ENCODE results near the gene CDIP1. TPM values are rescaled to one million over a fixed set of nuclear protein-coding genes. Genes with fewer than 3 reads are reported as not detected.

CDIP1 gene
- total and polyA plus RNA-seq, 2 experiments from 2014 or later: 39.2 to 57.6 TPM

DNA sequence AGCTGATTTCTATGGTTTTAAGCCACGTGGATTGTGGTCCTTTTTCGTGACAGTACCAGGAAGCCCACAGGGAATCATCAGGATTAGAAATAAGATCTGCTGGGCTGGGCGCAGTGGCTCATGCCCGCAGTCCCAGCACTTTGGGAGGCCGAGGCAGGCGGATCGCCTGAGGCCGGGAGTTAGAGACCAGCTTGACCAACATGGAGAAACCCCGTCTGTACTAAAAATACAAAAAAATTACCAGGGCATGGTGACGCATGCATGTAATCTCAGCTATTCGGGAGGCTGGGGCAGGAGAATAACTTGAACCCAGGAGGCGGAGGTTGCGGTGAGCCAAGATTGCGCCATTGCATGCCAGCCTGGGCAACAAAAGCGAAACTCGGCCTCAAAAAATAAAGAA, 70.7 kb downstream of the CDIP1 start:
- peaks cover 54% of the 10 kb centered on the region for H3K36me3 Mint-ChIP-seq (ENCODE audit: low read depth)
- H3K4me3 ChIP-seq: no peak overlapping the region
- no peak overlapping the region for H3K27ac ChIP-seq (ENCODE audit: low read depth)
- H3K4me1 Mint-ChIP-seq: peaks cover 3% of the 10 kb centered on the region; the same call in 2 of the 3 replicates
- no peak overlapping the region for H3K4me3 Mint-ChIP-seq
- no peaks in the 10 kb centered on the region for H3F3A ChIP-seq (replicated peaks; ENCODE audit: low read depth)
- H3K27me3 ChIP-seq (ENCODE audit: insufficient read depth): no peaks in the 10 kb centered on the region
- no peak overlapping the region for H3K27ac Mint-ChIP-seq
- ATAC-seq (no peak), DNase-seq (ENCODE audit: low spot score) (no peak)
- H4K20me1 ChIP-seq (replicated peaks; ENCODE audit: insufficient read depth): no peaks in the 10 kb centered on the region
- H3K4me2 ChIP-seq: no peak overlapping the region
- H2AFZ ChIP-seq: no peak overlapping the region
- H3K9me2 ChIP-seq (ENCODE audit: insufficient read depth): no peaks in the 10 kb centered on the region
- no peaks in the 10 kb centered on the region for H3K4me1 ChIP-seq (ENCODE audit: insufficient read depth)
- TF ChIP-seq, protein P1, sequence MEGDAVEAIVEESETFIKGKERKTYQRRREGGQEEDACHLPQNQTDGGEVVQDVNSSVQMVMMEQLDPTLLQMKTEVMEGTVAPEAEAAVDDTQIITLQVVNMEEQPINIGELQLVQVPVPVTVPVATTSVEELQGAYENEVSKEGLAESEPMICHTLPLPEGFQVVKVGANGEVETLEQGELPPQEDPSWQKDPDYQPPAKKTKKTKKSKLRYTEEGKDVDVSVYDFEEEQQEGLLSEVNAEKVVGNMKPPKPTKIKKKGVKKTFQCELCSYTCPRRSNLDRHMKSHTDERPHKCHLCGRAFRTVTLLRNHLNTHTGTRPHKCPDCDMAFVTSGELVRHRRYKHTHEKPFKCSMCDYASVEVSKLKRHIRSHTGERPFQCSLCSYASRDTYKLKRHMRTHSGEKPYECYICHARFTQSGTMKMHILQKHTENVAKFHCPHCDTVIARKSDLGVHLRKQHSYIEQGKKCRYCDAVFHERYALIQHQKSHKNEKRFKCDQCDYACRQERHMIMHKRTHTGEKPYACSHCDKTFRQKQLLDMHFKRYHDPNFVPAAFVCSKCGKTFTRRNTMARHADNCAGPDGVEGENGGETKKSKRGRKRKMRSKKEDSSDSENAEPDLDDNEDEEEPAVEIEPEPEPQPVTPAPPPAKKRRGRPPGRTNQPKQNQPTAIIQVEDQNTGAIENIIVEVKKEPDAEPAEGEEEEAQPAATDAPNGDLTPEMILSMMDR (conservative IDR thresholded peaks at IDR 0.05; ENCODE audit: low read depth in 2 of 2): no peak
- TF ChIP-seq JUNB (IDR thresholded peaks at IDR 0.05; ENCODE audit: unreplicated experiment): no peak
- TF ChIP-seq POLR2AphosphoS5 (IDR thresholded peaks at IDR 0.05; ENCODE audit: low read depth): no peak
- TF ChIP-seq REST (IDR thresholded peaks at IDR 0.05; ENCODE audit: unreplicated experiment): no peak
- no peak for TF ChIP-seq EZH2phosphoT487 (IDR thresholded peaks at IDR 0.05; ENCODE audit: unreplicated experiment)
- TF ChIP-seq CREB1 (CRISPR knock-in tag; IDR thresholded peaks at IDR 0.05; ENCODE audit: low read depth): no peak
- TF ChIP-seq NANOG (IDR thresholded peaks at IDR 0.05; ENCODE audit: borderline replicate concordance): no peak
- no peak for TF ChIP-seq ZNF114 (CRISPR knock-in tag; IDR thresholded peaks at IDR 0.05)
- no peak for TF ChIP-seq ETS1 (IDR thresholded peaks at IDR 0.05)
- TF ChIP-seq, protein P2, sequence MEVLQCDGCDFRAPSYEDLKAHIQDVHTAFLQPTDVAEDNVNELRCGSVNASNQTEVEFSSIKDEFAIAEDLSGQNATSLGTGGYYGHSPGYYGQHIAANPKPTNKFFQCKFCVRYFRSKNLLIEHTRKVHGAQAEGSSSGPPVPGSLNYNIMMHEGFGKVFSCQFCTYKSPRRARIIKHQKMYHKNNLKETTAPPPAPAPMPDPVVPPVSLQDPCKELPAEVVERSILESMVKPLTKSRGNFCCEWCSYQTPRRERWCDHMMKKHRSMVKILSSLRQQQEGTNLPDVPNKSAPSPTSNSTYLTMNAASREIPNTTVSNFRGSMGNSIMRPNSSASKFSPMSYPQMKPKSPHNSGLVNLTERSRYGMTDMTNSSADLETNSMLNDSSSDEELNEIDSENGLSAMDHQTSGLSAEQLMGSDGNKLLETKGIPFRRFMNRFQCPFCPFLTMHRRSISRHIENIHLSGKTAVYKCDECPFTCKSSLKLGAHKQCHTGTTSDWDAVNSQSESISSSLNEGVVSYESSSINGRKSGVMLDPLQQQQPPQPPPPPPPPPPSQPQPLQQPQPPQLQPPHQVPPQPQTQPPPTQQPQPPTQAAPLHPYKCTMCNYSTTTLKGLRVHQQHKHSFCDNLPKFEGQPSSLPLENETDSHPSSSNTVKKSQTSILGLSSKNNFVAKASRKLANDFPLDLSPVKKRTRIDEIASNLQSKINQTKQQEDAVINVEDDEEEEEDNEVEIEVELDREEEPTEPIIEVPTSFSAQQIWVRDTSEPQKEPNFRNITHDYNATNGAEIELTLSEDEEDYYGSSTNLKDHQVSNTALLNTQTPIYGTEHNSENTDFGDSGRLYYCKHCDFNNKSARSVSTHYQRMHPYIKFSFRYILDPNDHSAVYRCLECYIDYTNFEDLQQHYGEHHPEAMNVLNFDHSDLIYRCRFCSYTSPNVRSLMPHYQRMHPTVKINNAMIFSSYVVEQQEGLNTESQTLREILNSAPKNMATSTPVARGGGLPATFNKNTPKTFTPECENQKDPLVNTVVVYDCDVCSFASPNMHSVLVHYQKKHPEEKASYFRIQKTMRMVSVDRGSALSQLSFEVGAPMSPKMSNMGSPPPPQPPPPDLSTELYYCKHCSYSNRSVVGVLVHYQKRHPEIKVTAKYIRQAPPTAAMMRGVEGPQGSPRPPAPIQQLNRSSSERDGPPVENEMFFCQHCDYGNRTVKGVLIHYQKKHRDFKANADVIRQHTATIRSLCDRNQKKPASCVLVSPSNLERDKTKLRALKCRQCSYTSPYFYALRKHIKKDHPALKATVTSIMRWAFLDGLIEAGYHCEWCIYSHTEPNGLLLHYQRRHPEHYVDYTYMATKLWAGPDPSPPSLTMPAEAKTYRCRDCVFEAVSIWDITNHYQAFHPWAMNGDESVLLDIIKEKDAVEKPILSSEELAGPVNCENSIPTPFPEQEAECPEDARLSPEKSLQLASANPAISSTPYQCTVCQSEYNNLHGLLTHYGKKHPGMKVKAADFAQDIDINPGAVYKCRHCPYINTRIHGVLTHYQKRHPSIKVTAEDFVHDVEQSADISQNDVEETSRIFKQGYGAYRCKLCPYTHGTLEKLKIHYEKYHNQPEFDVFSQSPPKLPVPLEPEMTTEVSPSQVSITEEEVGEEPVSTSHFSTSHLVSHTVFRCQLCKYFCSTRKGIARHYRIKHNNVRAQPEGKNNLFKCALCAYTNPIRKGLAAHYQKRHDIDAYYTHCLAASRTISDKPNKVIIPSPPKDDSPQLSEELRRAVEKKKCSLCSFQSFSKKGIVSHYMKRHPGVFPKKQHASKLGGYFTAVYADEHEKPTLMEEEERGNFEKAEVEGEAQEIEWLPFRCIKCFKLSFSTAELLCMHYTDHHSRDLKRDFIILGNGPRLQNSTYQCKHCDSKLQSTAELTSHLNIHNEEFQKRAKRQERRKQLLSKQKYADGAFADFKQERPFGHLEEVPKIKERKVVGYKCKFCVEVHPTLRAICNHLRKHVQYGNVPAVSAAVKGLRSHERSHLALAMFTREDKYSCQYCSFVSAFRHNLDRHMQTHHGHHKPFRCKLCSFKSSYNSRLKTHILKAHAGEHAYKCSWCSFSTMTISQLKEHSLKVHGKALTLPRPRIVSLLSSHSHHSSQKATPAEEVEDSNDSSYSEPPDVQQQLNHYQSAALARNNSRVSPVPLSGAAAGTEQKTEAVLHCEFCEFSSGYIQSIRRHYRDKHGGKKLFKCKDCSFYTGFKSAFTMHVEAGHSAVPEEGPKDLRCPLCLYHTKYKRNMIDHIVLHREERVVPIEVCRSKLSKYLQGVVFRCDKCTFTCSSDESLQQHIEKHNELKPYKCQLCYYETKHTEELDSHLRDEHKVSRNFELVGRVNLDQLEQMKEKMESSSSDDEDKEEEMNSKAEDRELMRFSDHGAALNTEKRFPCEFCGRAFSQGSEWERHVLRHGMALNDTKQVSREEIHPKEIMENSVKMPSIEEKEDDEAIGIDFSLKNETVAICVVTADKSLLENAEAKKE (CRISPR knock-in tag; IDR thresholded peaks at IDR 0.05): no peak
- no peak for TF ChIP-seq ZNF331 (CRISPR knock-in tag; IDR thresholded peaks at IDR 0.05; ENCODE audit: low read depth)
- no peak for TF ChIP-seq STAT1 (IDR thresholded peaks at IDR 0.05; ENCODE audit: unreplicated experiment)
- no peak for TF ChIP-seq EZH2 (IDR thresholded peaks at IDR 0.05; ENCODE audit: low read depth, unreplicated experiment)
- H3K79me2 ChIP-seq (replicated peaks; ENCODE audit: insufficient read depth): peaks cover 8% of the 10 kb centered on the region
- no peaks in the 10 kb centered on the region for H3K9me3 Mint-ChIP-seq
- peaks cover 14% of the 10 kb centered on the region; the same call in 1 of the 2 replicates for H3K36me3 ChIP-seq (ENCODE audit: insufficient read depth)
- H3K27me3 Mint-ChIP-seq (ENCODE audit: insufficient read depth, low read depth, poor library complexity): peaks cover 5% of the 10 kb centered on the region
